Lower leg skin (tissue), 4 donors: ENCODE results near the gene ZNF324. TPM values are rescaled to one million over a fixed set of nuclear protein-coding genes. Genes with fewer than 3 reads are reported as not detected.

Experiments used
- DNase-seq, 2 donors: peaks; one replicate each; pipeline ENCODE4 v3.0.0-alpha.2; 2019; ENCODE audit warnings: low spot score in 2 of 2
- H3K4me3 ChIP-seq: fragments of 200-600 bp; sonication (generic); 2 replicates; pipeline ENCODE4 v1.5.1; 2017; ENCODE audit warnings: mild to moderate bottlenecking, low read depth; ENCODE audit not compliant: poor library complexity, severe bottlenecking
- CTCF ChIP-seq, 3 donors: fragments of 450-650 bp; IDR thresholded peaks; one replicate each; pipeline ENCODE4 v1.5.1; 2016; ENCODE audit warnings: antibody characterized with exemption in 3 of 3, mild to moderate bottlenecking in 3 of 3, moderate library complexity in 2 of 3
- POLR2A ChIP-seq, 2 donors: fragments of 450-650 bp; IDR thresholded peaks; one replicate each; pipeline ENCODE4 v1.6.1; 2016 to 2017; ENCODE audit warnings: antibody characterized with exemption in 2 of 2, mild to moderate bottlenecking in 1 of 2, moderate library complexity in 1 of 2
- WGBS, 2 donors: methylation state at CpG; one replicate each; pipeline ENCODE4 v1.1.5; 2018; 5-methylcytosine and 5-hydroxymethylcytosine counted together
- intact Hi-C: fragments of 100-400 bp; cut with DNase I; formaldehyde crosslinking; loops from one replicate; pipeline ENCODE4 v1.15.0; 2023; ENCODE audit warnings: low total_unique reads
- total RNA-seq, 4 donors: library from RNA; depleted of rRNA; stranded (reverse); fragments of >200 nt; gene quantifications; one replicate each; pipeline ENCODE4 v1.1.0, GENCODE V29; 2016

Gene ZNF324
- total RNA-seq, 4 donors from 2014 or later, result 23.3 to 32.0 (median 29.4) TPM

DNA sequence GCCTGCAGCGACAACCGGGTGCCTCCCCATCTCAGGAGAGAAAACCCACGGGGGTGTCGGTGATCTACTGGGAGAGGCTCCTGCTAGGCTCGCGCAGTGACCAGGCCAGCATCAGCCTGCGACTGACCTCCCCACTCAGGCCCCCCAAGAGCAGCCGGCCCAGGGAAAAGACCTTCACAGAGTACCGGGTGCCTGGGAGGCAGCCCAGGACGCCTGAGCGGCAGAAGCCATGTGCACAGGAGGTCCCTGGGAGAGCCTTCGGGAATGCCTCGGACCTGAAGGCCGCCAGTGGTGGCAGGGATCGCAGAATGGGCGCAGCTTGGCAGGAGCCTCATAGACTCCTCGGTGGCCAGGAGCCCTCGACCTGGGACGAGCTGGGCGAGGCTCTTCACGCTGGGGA, 11.6 kb upstream of the ZNF324 start:
- no peak for TF ChIP-seq POLR2A (IDR thresholded peaks at IDR 0.05)
- no peak for TF ChIP-seq CTCF (IDR thresholded peaks at IDR 0.05)
- 93 to 99% methylated on average over 16 to 21 of the region's 21 CpGs for WGBS, 2 donors
- intact Hi-C loops, result no loop called here

GRCh38 chr19:58456111-58456510, 10.8 kb upstream of the ZNF324 start:
- no peak overlapping the region for H3K4me3 ChIP-seq
- TF ChIP-seq CTCF (IDR thresholded peaks at IDR 0.05), result no peak
- TF ChIP-seq POLR2A (IDR thresholded peaks at IDR 0.05), result no peak
- 96 to 98% methylated on average over 27 to 35 of the region's 35 CpGs for WGBS, 2 donors
- no peak for DNase-seq
- intact Hi-C loops, result no loop called here

More for the DNA sequence above, 11.6 kb upstream of the ZNF324 start:
- no peak for DNase-seq
- H3K4me3 ChIP-seq, result no peak overlapping the region

- 77 to 80% methylated on average over 2 of the region's 2 CpGs for WGBS, 2 donors
- DNase-seq, result no peak
- no peak for TF ChIP-seq CTCF (IDR thresholded peaks at IDR 0.05)
- no peak for TF ChIP-seq POLR2A (IDR thresholded peaks at IDR 0.05)
- intact Hi-C loops, result no loop called here
- no peak overlapping the region for H3K4me3 ChIP-seq
These were observed 6.8 kb upstream of the ZNF324 start for GRCh38 chr19:58460039-58460438.

- no peak overlapping the region for H3K4me3 ChIP-seq
- WGBS, 2 donors, result 36 to 39% methylated on average over 19 to 20 of the region's 20 CpGs
- TF ChIP-seq POLR2A (IDR thresholded peaks at IDR 0.05) (no peak), CTCF (IDR thresholded peaks at IDR 0.05) (no peak)
- intact Hi-C loops, result no loop called here
- no peak for DNase-seq
These were observed 656 bp upstream of the ZNF324 start for GRCh38 chr19:58466089-58466759.

DNA sequence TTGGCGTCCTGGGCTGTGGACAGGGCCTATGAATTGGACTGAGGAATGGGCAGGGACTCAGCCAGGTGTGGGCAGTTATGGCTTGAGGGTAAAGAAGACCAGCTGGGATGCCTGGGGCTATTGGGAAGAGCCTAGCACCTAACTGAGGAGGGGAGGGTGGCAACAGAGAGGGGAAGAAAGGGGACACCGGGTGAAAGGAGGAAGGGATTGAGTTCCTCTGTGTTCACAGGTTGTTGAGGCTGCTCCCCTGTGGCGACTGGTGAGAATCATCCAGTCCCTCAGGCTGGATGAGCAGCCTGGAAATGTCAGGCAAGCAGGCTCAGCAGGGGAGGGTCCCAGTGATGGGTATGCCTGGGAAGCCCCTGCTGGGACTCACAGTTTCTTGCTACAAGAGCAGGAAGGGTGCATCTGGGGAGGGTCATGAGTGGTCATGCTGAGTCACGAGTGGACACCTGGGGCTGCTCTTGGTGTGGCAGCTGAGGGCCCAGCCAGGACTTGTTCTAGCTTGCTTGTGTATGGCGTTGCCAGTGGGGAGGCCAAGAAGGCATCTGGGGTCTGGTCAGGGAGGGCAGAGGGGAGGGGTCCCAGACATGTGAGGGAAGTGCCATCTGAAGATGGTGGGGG, 1.4 kb downstream of the ZNF324 start:
- TF ChIP-seq CTCF (IDR thresholded peaks at IDR 0.05), result no peak
- no peak for TF ChIP-seq POLR2A (IDR thresholded peaks at IDR 0.05)
- H3K4me3 ChIP-seq, result no peak overlapping the region
- 44 to 48% methylated on average over 5 of the region's 5 CpGs for WGBS, 2 donors

More for the DNA sequence above, 1.4 kb downstream of the ZNF324 start:
- intact Hi-C loops, result no loop called here
- DNase-seq, result no peak
